Measurements from ENCODE around the gene CCNA2.

GRCh38 chr4:121824950-121825349 lies 1.3 kb upstream of the CCNA2 start:
- TF ChIP-seq POLR2AphosphoS5 (IDR thresholded peaks at IDR 0.05; ENCODE audit: low read depth, low read length): no peak
- no peak for TF ChIP-seq POLR2A (IDR thresholded peaks at IDR 0.05; ENCODE audit: low read depth, low read length)

Measured in GM12892 (cell line).